HAP-1 (cell line): Measurements from ENCODE around the gene ETNK1.
"Not testable (repeated sequence)": the region's sequence is repeated elsewhere in the genome, so short reads cannot be mapped to it uniquely, and the experiment has no call there.

ENCODE experiments used
- DNase-seq, 2 experiments: peaks; one replicate each; pipeline ENCODE4 v3.0.0-alpha.2; 2016 to 2020; ENCODE audit warnings: low spot score in 2 of 2
- H3K27me3 ChIP-seq: fragments of 250-450 bp; sonication (Bioruptor Pico); 2 replicates; pipeline ENCODE4 v1.5.1; 2020; ENCODE audit warnings: low read depth, mild to moderate bottlenecking, moderate library complexity
- H3K36me3 ChIP-seq: fragments of 250-450 bp; sonication (Bioruptor Pico); replicated peaks from 2 replicates; pipeline ENCODE4 v1.5.1; 2020; ENCODE audit warnings: mild to moderate bottlenecking
- H3K4me1 ChIP-seq: fragments of 250-450 bp; sonication (Bioruptor Pico); 2 replicates; pipeline ENCODE4 v1.5.1; 2020; ENCODE audit warnings: mild to moderate bottlenecking
- H3K4me3 ChIP-seq: fragments of 250-450 bp; sonication (Bioruptor Pico); 2 replicates; pipeline ENCODE4 v1.5.1; 2020; ENCODE audit warnings: mild to moderate bottlenecking, moderate library complexity
- H3K9me3 ChIP-seq: fragments of 250-450 bp; sonication (Bioruptor Pico); 2 replicates; pipeline ENCODE4 v1.5.1; 2020; ENCODE audit warnings: mild to moderate bottlenecking, moderate library complexity
- in situ Hi-C: fragments of 300-500 bp; cut with MboI; formaldehyde crosslinking; loops from 3 replicates; pipeline ENCODE4 v1.14.3; 2020; ENCODE audit warnings: low sequenced_read_pairs, inconsistent platforms, mixed read lengths

ETNK1 gene

DNA sequence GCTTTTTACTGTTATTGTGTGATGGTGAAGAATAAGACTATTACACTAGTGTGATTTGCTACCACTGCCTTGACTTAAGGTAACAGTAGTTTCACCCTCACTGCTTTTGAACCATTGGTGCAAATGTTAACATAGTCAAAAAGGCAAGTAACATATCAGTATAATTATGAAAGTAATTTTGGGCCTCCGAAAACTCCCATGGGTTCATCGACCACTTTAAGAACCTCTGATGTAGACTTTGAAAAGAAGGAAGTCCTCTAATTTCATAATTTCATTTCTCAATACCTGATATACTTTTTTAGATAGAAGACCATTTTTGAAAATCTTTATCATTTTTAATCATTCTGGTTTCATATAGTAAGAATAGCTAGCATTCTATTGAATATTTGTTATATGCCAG, 57.7 kb downstream of the ETNK1 start:
- no peak overlapping the region for H3K4me3 ChIP-seq
- DNase-seq = no peak
- 0 out of 2 replicates have a peak, but pooled peaks cover 7% of the 10 kb centered on the region for H3K4me1 ChIP-seq
- H3K27me3 ChIP-seq = no peaks in the 10 kb centered on the region
- no peaks in the 10 kb centered on the region for H3K9me3 ChIP-seq
- H3K36me3 ChIP-seq = peaks cover 13% of the 10 kb centered on the region
- in situ Hi-C loops = no loop called here

DNA sequence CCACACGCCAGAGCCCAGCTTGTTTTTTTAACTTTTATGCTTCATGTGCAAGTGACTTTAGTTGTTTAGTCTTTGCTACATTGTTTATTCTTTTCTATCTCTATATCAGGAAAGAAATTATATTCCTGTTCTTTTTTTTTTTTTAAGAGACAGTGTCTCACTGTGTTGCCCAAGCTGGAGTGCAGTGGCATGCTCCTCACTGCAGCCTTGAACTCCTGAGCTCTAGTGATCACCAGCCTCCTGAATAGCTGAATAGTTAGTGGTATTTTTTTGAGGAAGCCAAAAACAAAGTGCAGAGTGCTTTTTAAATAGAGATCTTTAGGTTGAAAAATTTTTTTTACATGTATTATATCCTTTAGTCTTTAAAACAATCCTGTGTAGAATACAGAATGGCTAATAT, 58.2 kb downstream of the ETNK1 start:
- no peaks in the 10 kb centered on the region for H3K9me3 ChIP-seq
- H3K4me3 ChIP-seq = no peak overlapping the region
- peaks cover 11% of the 10 kb centered on the region for H3K36me3 ChIP-seq
- 0 out of 2 replicates have a peak, but pooled peaks cover 7% of the 10 kb centered on the region for H3K4me1 ChIP-seq
- no peaks in the 10 kb centered on the region for H3K27me3 ChIP-seq
- no peak for DNase-seq
- in situ Hi-C loops = no loop called here

DNA sequence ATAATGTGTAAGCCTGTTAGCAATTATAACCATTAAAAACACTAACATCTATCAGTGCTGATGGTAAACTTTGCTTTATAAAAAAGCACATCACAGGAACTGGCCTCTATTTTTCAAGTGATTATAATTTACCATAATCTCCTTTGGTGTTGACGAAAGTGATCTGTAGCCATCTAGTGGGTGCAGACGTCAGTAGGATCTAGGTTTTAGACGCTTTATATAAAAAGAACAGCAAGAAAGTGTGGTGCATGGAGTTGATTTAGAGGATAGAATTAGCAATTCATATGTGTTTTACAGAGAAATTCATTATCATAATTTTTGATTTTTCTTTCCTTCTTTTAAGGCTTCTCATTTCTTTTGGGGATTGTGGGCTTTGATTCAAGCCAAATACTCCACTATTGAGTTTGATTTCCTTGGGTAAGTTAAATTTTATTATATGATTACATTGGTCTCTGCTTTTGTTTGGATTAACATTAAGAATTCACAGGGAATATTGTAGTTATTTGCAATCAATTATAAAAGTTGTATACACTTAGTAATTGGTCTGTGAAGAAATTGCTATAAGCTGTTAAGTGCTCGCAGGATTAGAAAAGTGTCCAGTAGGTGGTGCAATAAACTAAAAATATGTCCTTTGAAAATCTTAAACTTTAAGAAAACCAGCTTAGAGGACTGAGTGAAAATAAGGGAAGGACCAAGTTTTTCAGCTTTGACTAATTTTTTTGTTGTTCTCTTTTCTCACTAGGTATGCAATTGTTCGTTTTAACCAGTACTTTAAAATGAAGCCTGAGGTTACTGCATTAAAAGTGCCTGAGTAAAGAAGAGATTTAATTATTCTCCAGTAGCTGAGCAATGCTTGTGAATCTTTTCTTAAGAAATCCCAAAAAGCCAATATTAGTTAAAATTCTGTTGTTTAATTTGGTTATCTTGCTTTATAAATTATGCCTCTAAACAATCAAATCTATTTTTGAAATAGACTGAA, 59.5 kb downstream of the ETNK1 start:
- Histone ChIP-seq H3K4me3 (no peak overlapping the region), H3K27me3 (no peaks in the 10 kb centered on the region), H3K36me3 (peaks cover 7% of the 10 kb centered on the region), H3K9me3 (no peaks in the 10 kb centered on the region), H3K4me1 (0 out of 2 replicates have a peak, but pooled peaks cover 7% of the 10 kb centered on the region)
- in situ Hi-C loops = no loop called here
- DNase-seq = peak in 1 of 2 experiments; percentile 48

DNA sequence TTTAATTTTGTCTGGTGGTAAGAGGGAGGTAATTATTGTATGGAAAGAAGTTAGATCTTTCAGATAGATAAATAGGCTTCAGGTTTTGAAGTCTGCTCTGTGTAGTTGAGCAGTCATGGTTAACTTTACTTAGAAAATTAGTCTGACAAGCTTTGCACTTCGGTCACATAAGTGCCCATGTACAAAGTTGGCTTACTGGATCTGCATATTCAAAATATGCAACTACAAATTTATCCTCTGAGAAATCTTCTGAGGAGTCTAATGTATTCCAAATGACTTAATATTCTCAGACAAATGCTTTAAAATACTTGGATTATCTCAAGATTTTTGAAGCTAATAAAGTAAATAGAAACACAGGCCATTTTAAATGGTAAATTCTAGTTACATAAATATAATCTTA, 61.2 kb downstream of the ETNK1 start:
- DNase-seq = no peak
- Histone ChIP-seq H3K4me3 (no peak overlapping the region), H3K27me3 (no peaks in the 10 kb centered on the region), H3K4me1 (0 out of 2 replicates have a peak, but pooled peaks cover 7% of the 10 kb centered on the region), H3K36me3 (peaks cover 7% of the 10 kb centered on the region), H3K9me3 (no peaks in the 10 kb centered on the region)
- in situ Hi-C loops = no loop called here

DNA sequence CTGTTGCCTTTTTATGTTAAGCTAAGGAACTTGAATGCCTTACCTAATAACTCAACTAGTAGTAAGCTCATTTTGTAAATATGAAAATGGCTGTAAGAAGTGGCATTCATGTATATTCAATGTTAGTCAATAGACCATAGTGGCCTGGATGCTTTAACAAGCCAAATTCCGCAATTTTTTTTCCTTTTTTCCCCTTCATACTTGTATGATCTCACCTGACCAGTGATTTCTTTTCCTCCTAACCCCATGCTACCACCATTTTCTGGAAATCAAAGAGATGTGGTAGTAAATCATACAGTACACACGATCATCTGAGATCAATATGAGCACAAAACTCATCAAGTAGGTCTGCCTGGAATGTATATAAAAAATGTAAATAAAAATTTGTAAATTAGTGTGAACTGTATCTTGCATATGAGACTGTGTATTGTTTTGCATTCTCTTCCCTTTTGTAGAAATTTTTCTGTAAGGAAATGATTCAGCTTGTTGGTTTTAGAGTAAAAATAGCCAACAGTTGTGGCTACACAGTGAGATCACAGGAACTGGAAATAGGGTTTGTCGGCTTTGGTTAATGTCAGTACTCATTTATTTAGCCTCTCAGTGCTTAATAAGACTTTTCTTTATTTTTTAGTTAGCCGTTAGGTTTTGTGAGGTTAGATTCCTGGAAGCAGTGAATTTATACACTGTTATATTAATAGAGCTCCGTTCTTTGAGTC, 62.5 kb downstream of the ETNK1 start:
- peaks cover 5% of the 10 kb centered on the region for H3K36me3 ChIP-seq
- DNase-seq = no peak
- no peaks in the 10 kb centered on the region for H3K9me3 ChIP-seq
- H3K27me3 ChIP-seq = no peaks in the 10 kb centered on the region
- in situ Hi-C loops = no loop called here
- no peak overlapping the region for H3K4me3 ChIP-seq
- 0 out of 2 replicates have a peak, but pooled peaks cover 7% of the 10 kb centered on the region for H3K4me1 ChIP-seq

DNA sequence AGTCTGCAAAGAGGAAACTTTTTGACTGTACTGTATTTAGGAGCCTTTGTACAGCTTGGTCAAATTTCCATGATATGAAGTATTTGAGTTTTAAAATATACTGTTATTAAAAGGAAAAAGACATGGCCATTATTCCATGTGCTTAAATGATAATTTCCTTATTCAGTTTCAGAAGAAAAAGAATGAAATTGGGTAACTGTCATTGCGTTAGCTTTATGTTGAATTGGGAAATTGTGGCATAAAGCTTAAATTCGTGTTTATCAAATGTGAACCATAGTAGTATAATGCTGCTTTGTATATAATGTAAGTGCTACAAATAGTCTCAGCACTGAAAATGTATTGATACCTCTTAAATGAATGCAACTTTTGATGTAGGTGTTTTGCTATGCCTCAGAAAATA, 64.9 kb downstream of the ETNK1 start:
- no peaks in the 10 kb centered on the region for H3K4me1 ChIP-seq

DNA sequence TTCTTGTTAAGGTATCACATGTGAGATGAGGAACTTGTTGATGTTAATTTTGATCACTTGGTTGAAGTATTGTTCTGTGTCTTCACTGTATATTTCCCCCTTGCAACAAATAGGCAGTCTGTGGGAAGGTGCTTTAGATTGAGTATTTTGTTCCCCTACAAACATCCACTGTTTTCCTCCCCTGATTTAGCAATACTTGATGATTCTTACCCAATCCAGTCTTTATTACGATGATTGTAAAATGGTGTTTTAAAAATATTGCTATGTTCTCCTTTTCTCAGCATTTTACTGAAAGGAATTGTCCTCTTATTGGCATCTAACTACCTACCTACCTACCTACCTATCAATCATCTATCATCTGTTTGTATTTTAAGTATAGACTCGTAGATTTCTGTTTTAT, 66.3 kb downstream of the ETNK1 start:
- Histone ChIP-seq H3K9me3 (no peaks in the 10 kb centered on the region), H3K4me3 (no peak overlapping the region), H3K36me3 (no peaks in the 10 kb centered on the region; the same call in 1 of the 2 replicates), H3K4me1 (no peaks in the 10 kb centered on the region), H3K27me3 (no peaks in the 10 kb centered on the region)
- DNase-seq = no peak
- in situ Hi-C loops = no loop called here

More for the DNA sequence above, 64.9 kb downstream of the ETNK1 start:
- Histone ChIP-seq H3K4me3 (no peak overlapping the region), H3K9me3 (no peaks in the 10 kb centered on the region), H3K27me3 (no peaks in the 10 kb centered on the region), H3K36me3 (peaks cover 3% of the 10 kb centered on the region)
- DNase-seq = no peak
- in situ Hi-C loops = no loop called here

DNA sequence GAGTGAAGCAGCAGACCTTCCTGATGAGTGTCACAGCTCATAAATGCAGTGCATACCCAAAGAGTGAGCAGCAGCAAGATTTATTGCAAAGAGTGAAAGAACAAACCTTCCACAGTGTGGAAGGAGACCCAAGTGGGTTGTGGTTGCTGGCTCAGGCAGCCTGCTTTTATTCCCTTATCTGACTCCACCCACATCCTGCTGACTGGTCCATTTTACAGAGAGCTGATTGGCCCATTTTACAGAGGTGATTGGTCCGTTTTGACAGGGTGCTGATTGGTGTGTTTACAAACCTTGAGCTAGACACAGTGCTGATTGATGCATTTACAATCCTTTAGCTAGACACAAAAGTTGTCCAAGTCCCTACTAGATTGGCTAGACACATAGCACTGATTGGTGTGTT, 67.5 kb downstream of the ETNK1 start:
- H3K9me3 ChIP-seq, H3K36me3 ChIP-seq, H3K4me1 ChIP-seq, in situ Hi-C loops, H3K27me3 ChIP-seq, H3K4me3 ChIP-seq, DNase-seq: not testable (repeated sequence)

DNA sequence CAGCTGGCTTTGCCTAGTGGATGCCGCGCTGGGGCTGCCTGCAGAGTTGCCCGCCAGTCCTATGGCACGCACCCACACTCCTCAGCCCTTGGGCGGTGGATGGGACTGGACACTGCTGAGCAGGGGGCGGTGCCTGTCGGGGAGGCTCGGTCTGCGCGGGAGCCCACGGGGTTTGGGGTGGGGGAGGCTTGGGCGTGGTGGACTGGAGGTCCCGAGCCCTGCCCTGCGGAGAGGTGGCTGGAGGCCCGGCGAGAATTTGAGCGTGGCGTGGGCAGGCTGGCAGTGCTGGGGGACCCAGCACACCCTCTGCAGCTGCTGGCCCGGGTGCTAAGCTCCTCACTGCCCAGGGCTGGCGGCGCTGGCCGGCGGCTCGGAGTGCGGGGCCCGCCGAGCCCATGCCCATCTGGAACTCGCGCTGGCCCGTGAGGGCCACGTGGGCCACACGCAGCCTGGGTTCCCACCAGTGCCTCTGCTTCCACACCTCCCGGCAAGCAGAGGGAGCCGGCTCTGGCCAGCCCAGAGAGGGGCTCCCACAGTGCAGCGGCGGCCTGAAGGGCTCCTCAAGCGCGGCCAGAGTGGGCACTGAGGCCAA, 68.1 kb downstream of the ETNK1 start:
- no peaks in the 10 kb centered on the region for H3K36me3 ChIP-seq
- H3K4me1 ChIP-seq = no peaks in the 10 kb centered on the region
- H3K9me3 ChIP-seq = no peaks in the 10 kb centered on the region
- H3K27me3 ChIP-seq = no peaks in the 10 kb centered on the region; the same call in 1 of the 2 replicates
- in situ Hi-C loops = no loop called here
- H3K4me3 ChIP-seq = no peak overlapping the region
- no peak for DNase-seq

DNA sequence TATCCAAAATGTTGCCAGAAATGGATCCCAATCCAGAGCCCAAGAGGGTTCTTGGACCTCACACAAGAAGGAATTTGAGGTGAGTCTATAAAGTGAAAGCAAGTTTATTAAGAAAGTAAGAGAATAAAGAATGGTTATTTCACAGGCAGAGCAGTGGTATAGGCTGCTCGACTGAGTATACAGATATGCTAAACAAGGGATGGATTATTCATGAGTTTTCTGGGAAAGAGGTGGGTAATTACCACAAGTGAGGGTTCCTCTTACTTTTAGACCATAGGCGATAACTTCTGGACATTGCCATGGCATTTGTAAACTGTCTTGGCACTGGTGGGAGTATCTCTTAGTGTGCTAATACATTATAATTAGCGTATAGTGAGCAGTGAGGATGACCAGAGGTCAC, 73.6 kb downstream of the ETNK1 start:
- Histone ChIP-seq H3K4me1 (no peaks in the 10 kb centered on the region), H3K36me3 (no peaks in the 10 kb centered on the region), H3K9me3 (no peaks in the 10 kb centered on the region), H3K4me3 (no peak overlapping the region), H3K27me3 (no peaks in the 10 kb centered on the region; the same call in 1 of the 2 replicates)
- in situ Hi-C loops = no loop called here
- no peak for DNase-seq

DNA sequence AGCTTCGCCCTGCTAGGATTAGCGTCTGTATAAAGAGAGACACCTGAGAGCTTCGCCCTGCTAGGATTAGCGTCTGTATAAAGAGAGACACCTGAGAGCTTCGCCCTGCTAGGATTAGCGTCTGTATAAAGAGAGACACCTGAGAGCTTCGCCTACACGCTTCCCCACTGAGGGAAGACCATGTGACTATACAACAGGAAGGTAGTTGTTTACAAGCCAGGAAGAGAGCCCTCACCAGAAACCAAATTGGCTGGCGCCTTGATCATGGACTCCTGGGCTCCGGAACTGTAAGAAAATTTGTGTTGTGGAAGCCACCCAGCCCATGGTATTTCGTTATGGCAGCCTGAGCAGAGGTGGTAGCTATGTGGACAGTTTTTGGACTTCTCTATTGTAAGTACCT, 74.7 kb downstream of the ETNK1 start:
- not testable (repeated sequence) for H3K36me3 ChIP-seq, H3K27me3 ChIP-seq, DNase-seq, H3K9me3 ChIP-seq, H3K4me3 ChIP-seq, H3K4me1 ChIP-seq
- in situ Hi-C loops = loop anchor here (10.0 kb wide), 1 partner anchor 355 kb away; no protein-coding TSS in a partner anchor

DNA sequence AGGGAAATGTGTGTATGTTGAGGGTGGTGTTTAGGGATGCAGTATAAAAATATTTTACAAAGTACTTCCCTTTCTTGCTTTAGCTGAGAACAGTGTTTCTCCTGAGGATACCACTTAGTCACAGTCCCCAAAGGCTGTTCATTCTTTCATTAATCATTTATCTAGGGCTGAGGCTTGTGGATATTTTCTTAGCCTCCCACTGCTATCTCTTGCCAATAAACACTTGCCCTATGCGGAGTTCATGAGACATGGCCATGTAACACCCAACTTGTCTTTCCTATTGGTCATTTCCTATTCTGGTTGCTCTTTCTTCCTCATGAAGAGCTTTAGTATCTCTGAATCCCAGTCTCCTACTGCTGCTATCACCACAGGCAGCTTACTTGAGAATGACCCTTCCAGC, 75.1 kb downstream of the ETNK1 start:
- Histone ChIP-seq H3K4me1 (no peaks in the 10 kb centered on the region), H3K4me3 (no peak overlapping the region), H3K9me3 (no peaks in the 10 kb centered on the region), H3K36me3 (no peaks in the 10 kb centered on the region), H3K27me3 (no peaks in the 10 kb centered on the region; the same call in 1 of the 2 replicates)
- DNase-seq = no peak
- in situ Hi-C loops = loop anchor here (10.0 kb wide), 1 partner anchor 355 kb away; no protein-coding TSS in a partner anchor

DNA sequence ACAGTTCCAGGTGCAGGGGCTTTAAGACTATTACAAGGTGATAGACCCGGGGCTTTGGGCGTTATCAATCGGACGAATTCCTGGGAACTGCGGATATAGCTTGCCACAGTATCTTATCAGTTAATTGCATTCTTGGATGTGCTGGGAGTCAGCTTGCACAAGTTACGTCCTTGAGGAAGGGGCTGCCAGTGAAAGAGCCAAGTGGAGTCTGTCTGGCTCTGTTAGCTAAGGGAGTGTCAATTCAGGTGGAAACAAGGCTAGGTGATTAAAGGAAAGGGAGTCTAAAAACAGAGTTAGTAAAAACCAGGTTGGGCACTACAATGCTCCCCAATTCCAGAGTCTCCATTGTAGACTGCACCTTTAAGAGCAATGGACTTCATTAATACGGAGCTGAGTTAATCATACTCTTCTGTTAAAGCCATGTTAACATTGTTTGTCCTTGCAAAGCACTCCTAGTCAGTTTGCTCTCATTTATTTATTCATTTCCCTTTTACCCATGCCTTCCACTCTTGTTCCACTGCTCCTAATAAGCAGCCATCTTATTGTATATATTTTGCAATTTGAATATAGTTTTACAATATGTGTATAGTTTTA, 76.3 kb downstream of the ETNK1 start:
- H3K27me3 ChIP-seq, H3K36me3 ChIP-seq, H3K9me3 ChIP-seq, DNase-seq, H3K4me1 ChIP-seq, H3K4me3 ChIP-seq: not testable (repeated sequence)
- in situ Hi-C loops = loop anchor here (10.0 kb wide), 1 partner anchor 353 kb away; no protein-coding TSS in a partner anchor
